Stimulated activated CD4-positive, alpha-beta T cell treated with anti-CD3 and anti-CD28 coated beads, Interleukin-2, amount 100 ng/mL, for 48 hours (primary cell): ENCODE results near the gene INTS13.
"Not testable (repeated sequence)": the region's sequence is repeated elsewhere in the genome, so short reads cannot be mapped to it uniquely, and the experiment has no call there.

Source experiments
- DNase-seq, 2 donors: peaks; one replicate each; pipeline ENCODE4 v3.0.0-alpha.2; 2020

The INTS13 gene

GRCh38 chr12:26935636-26936378, 2.0 kb downstream of the INTS13 start:
- no peak for DNase-seq

DNA sequence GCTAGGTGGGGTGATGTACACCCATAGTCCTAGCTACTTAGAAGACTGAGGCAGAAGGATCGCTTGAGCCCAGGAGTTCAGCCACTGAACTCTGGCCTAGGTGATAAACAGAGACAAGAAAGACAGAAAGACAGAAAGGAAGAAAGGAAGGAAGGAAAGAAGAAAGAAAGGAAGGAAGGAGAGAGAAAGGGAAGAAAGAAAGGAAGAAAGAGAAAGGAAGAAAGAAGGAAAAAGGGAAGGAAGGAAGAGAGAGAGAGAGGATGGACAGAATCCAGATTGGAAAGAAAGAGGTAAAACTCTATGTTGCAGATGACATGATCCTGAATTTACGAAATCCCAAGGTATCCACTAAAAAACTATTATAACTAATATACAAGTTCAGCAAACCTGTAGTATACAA, 8.2 kb downstream of the INTS13 start:
- DNase-seq: no peak

DNA sequence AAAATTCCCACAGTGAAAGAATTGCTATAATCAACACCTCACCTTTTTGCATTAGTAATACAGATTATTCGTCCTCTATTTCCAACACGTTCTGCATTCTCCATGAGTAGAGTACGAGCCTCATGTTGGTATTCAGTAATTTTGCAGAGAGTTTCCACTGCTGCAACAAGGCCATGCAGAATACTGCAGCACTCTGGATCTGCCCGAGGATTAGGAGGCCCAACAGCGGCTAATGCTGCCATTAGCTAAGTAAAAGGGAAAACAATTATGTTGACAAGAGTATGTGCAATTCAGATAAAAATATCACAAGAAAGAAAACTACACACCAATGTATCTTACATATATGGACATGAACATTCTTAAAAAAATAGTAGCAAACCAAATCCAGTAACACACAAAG, 9.1 kb downstream of the INTS13 start:
- DNase-seq: no peak

- DNase-seq: no peak
Measured at GRCh38 chr12:26921886-26922285, 15.9 kb downstream of the INTS13 start.

GRCh38 chr12:26919216-26919555, 18.6 kb downstream of the INTS13 start:
- no peak for DNase-seq

GRCh38 chr12:26918321-26919215, 19.2 kb downstream of the INTS13 start:
- no peak for DNase-seq

DNA sequence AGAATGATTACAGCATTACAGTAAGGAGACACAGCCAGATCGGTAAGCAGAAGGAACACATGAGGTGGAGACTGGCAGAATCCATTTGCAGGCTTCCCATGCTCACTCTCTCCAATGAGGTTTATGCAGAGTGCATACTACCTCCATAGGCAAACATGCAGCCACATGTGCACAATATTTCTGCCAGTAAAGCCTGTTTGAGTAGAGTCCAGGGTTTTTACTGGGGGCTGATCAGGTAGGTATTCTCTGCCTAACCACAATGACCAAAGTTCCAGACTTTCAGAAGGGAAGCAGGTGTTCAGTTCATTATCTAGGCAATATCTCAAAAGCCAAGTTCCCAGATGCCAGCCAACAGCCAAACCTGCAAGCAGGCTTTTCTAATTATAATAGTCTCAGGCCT, 31.1 kb downstream of the INTS13 start:
- no peak for DNase-seq

- DNase-seq: no peak
Measured at GRCh38 chr12:26906024-26906423, 31.8 kb downstream of the INTS13 start.

GRCh38 chr12:26903396-26903795, 34.4 kb downstream of the INTS13 start:
- DNase-seq: not testable (repeated sequence)

DNA sequence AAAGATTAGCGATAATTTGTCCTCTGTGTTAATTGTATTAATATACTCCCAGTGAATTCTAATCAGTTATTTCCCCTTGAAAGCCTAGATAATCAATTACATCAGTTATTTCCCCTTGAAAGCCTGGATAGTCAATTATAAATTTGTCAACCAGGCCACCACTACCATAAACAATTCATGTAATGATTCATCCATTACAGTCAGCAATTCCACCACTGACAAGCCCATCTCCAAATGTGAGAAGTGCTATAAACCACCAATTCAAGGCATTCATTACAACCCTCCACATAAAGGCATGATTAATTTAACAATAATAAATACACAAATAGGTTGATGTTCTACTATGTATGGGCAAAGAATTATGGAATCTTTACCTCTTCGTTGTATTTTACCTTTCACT, 40.9 kb downstream of the INTS13 start:
- no peak for DNase-seq

DNA sequence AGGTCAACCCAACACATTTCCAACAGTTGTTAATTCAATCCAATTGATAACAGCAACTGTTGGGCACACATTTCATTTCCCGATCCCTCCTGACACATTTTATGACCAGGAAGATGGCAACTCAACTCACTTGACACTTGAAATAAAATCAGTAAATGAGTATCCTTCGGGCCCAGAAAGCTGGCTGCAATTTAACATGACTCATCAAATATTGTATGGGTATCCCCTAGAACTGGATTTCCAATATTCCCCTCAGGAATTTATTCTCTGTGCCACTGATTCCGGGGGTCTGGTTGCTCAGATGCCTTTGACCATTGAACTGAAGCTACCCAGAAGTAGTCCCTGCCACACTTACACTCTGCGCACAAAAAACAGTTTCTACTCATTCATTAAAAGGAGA, 42.1 kb downstream of the INTS13 start:
- no peak for DNase-seq

GRCh38 chr12:26891704-26892103, 46.1 kb downstream of the INTS13 start:
- no peak for DNase-seq

DNA sequence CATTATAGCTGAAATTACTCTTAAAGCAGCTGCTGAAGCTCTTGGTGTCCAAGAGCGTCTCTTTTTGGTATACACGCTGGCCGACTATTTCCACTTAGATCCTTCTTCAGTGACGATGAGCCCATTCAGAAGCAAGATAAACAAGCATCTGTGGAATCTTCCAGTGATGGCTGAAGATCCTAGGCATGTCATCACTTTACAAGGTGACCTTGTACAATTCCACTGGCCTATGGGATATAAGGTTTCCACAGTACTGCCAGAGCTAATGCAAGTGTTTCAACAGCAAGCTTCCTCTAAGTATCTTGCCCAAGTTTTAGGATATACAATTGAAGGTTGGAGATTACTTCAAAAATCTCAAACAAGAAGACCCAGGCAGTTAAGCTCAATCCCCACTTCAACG, 47.0 kb downstream of the INTS13 start:
- DNase-seq: no peak

DNA sequence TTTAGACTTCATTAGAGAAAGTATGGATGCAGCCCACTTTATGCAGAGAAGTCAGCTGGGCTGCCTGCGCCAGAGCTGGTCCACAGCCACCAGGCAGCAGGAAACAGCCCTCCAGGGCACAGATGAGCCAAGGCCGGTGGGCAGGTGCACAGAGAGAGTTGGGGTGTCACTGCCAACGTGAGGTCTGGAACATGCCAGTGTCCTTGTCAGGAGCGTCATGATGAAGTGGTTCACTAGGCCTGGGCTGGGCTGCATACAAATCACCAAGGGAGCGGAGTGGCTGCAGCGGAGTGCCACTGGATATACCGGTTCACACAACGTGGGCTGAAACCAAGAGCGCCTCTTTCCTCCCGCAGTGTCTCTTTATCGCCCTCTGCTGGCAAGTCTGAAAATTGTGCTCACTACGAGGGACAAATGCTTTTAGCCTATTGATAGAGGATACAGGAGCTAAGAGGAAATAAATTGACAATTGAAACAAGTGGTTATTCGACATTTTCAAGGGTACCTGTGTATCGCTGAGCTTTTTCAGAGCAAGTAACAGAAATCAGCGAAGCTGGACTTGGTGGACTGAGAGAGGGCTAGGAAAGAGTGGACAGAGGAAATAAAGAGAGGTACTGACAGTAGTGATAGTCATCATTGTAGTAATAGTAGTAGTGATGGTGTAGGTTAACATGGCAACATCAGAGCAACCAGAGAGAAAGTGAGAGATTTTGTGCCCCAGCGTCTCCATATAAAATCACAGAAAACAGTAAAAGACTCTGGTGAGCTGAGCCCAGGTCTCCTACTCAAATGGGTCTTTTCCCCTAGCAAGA, 52.8 kb downstream of the INTS13 start:
- peak; percentile 83 to 84 for DNase-seq

- no peak for DNase-seq
Measured at GRCh38 chr12:26880625-26881024, 57.2 kb downstream of the INTS13 start.

DNA sequence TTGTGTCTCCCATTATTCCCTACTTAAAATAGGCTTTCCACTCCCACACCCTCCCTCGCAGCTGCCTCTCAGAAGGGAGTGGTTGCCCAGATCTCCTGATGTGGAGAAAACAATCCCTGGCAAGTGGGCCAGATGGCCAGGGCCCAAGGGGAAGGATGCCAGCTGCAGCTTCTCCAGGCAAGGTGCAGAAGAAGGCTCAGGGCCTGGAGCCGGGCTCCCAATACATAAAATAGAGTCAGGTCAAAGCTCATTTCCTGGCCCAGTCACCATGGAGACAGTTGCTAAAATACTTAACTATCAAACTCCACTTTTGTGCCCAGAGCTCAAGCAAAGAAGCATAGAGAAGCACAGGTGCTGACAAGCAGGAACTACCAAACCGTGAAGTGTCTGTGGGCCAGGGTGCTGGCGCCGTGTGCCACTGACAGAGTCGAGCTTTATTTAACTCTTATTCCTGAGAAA, 59.1 kb downstream of the INTS13 start:
- no peak for DNase-seq

GRCh38 chr12:26874501-26875296, 63.1 kb downstream of the INTS13 start:
- DNase-seq: no peak

- DNase-seq: no peak
Measured at GRCh38 chr12:26872625-26873024, 65.2 kb downstream of the INTS13 start.

DNA sequence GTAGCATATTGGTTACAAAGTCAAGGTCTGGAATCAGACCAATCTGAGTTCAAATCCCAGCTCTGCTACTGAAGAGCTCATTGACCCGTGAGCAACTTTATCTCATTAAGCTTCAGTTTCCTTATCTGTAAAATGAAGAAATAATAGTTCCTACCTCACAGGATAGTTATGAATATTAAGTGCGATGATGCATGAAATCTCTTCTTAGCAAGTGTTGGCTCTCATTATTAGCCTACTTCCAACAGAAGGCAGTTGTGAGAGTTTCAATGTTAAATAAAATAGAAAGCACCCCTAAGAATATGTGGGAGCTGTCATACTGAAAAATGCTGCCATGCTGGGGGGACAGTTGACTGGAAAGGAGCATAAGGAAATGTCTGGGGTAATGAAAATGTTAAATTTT, 65.8 kb downstream of the INTS13 start:
- DNase-seq: no peak

DNA sequence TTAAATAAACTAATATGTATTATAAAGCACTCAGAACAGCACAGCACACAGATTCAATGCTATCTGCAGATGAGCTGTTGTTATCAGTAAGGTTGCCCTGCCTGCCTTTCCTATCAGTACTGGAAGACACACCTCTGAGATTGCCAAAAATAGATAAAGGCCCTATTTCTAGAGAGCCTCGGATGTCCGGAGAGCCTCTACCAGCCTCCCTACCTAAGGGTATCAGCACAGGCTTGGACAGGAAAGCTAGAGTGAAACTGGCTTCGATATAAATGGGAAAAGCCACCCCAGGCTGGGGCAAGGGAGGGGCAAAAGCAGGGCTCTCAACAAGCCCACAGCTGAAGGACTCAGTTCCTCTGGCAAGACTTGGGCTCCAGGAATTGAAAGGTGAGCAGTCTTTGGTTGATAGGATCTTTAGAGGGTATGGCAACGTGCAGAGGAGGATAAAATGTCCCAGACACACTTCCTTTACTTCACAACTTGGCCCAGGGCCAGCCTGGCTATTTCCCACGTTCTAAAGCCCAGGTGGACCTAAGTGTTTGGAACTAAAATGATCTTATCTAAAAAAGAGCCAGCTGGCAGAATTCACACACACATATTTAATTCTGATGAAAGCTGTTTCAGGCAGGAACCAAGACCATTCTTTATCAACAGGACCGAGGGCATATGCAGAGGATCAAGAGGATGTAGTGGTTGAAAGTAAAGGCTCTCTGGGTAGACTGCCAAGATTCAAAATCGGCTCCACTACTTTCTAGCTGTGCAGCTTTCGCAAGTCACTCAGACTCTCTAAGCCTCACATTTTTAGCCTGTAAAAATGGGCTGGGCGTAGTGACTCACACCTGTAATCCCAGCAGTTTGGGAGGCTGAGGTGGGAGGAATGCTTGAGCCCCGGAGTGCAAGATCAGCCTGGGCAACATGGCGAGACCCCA, 67.0 kb downstream of the INTS13 start:
- no peak for DNase-seq

GRCh38 chr12:26869908-26870459, 67.8 kb downstream of the INTS13 start:
- no peak for DNase-seq
